H1 (cell line): Measurements from ENCODE around the gene MED28. TPM values are rescaled to one million over a fixed set of nuclear protein-coding genes. Genes with fewer than 3 reads are reported as not detected.

Experiments
- CTCF ChIA-PET: fragments of 300-600 bp; sonication (Branson Sonifier 250); formaldehyde crosslinking; loops from one replicate; lab custom pipeline; 2021; ENCODE audit not compliant: partially characterized antibody; lab: Charles Lee
- POLR2A ChIA-PET: fragments of 300-600 bp; sonication (Branson Sonifier 250); formaldehyde crosslinking; loops from one replicate; lab custom pipeline; 2021; ENCODE audit warnings: inconsistent platforms; ENCODE audit not compliant: partially characterized antibody; lab: Charles Lee
- DNase-seq, 2 experiments: peaks; one replicate each; pipeline versions ENCODE4 v3.0.0 to v3.0.0-alpha.2; 2010 to 2022; ENCODE audit warnings: low spot score in 2 of 2, low read depth in 1 of 2, mixed read lengths in 1 of 2
- FAIRE-seq: peaks from 2 replicates; lab custom pipeline; 2011; peaks lifted over from hg19 to GRCh38; lab: Jason Lieb, UNC
- H2AFZ ChIP-seq: 2 replicates; pipeline ENCODE4 v1.8.1; 2012; ENCODE audit warnings: low read length, inconsistent platforms
- H2AK5ac ChIP-seq: 2 replicates; pipeline ENCODE4 v1.6.1; 2013; ENCODE audit warnings: low read depth, low read length
- H2BK120ac ChIP-seq: replicated peaks from 2 replicates; pipeline ENCODE3; 2013; ENCODE audit warnings: low read depth, low read length, inconsistent platforms
- H2BK12ac ChIP-seq: 2 replicates; pipeline ENCODE4 v1.6.1; 2013; ENCODE audit warnings: low read depth, low read length
- H2BK15ac ChIP-seq: 2 replicates; pipeline ENCODE4 v1.6.1; 2013; ENCODE audit warnings: low read length
- H2BK20ac ChIP-seq: 2 replicates; pipeline ENCODE4 v1.6.1; 2013; ENCODE audit warnings: low read length
- H2BK5ac ChIP-seq: 2 replicates; pipeline ENCODE4 v1.6.1; 2013; ENCODE audit warnings: low read depth, low read length
- H3K14ac ChIP-seq: 2 replicates; pipeline ENCODE4 v1.6.1; 2013; ENCODE audit warnings: inconsistent platforms; ENCODE audit not compliant: insufficient read length
- H3K18ac ChIP-seq: 2 replicates; pipeline ENCODE4 v1.6.1; 2013; ENCODE audit warnings: low read length; ENCODE audit errors: extremely low read depth
- H3K23ac ChIP-seq: 2 replicates; pipeline ENCODE4 v1.6.1; 2013; ENCODE audit warnings: inconsistent platforms; ENCODE audit not compliant: insufficient read length
- H3K23me2 ChIP-seq: 2 replicates; pipeline ENCODE4 v1.6.1; 2013; ENCODE audit warnings: low read depth, low read length
- H3K27ac ChIP-seq: 2 replicates; pipeline ENCODE4 v1.6.1; 2011; ENCODE audit warnings: low read depth, low read length, inconsistent platforms
- H3K27me3 ChIP-seq, 4 experiments: replicated peaks in 1 of 4; 1 replicate in 1 of 4; 2 replicates in 3 of 4; pipeline versions ENCODE4 v1.6.1 to v1.8.1; 2011 to 2013; ENCODE audit warnings: low read length in 3 of 4, mild to moderate bottlenecking in 3 of 4, inconsistent platforms in 2 of 4, mixed read lengths in 2 of 4, moderate library complexity in 1 of 4; ENCODE audit not compliant: control insufficient read depth in 3 of 4, insufficient read depth in 3 of 4; ENCODE audit errors: extremely low read depth in 1 of 4
- H3K36me3 ChIP-seq, 4 experiments: 2 replicates each; pipeline versions ENCODE4 v1.6.1 to v1.8.1; 2011 to 2013; ENCODE audit warnings: mild to moderate bottlenecking in 4 of 4, low read length in 3 of 4, moderate library complexity in 2 of 4, control low read depth in 1 of 4, inconsistent platforms in 1 of 4; ENCODE audit not compliant: insufficient read depth in 4 of 4, control insufficient read depth in 2 of 4
- H3K4ac ChIP-seq: replicated peaks from 2 replicates; pipeline ENCODE3; 2013; ENCODE audit warnings: low read length, low read depth, mixed read lengths, inconsistent platforms; ENCODE audit not compliant: insufficient read length
- H3K4me1 ChIP-seq, 4 experiments: replicated peaks in 1 of 4; 1 replicate in 1 of 4; 2 replicates in 3 of 4; pipeline versions ENCODE4 v1.6.1 to v1.8.1; 2011 to 2013; ENCODE audit warnings: low read length in 3 of 4, inconsistent platforms in 2 of 4, mixed read lengths in 1 of 4; ENCODE audit not compliant: insufficient read depth in 4 of 4, control insufficient read depth in 3 of 4
- H3K4me2 ChIP-seq, 2 experiments: 2 replicates each; pipeline versions ENCODE4 v1.6.1 to v1.8.1; 2011 to 2013; ENCODE audit warnings: low read depth in 2 of 2, low read length in 2 of 2, control low read depth in 1 of 2, inconsistent platforms in 1 of 2, mild to moderate bottlenecking in 1 of 2; ENCODE audit not compliant: insufficient read depth in 1 of 2
- H3K4me3 ChIP-seq, 4 experiments: fragments of 200-600, 300-600 bp in 1 of 4; sonication (generic), shearing (Covaris generic), sonication (Bioruptor Twin) in 1 of 4; 2 replicates each; pipeline versions ENCODE4 v1.5.1 to v1.8.1; 2011 to 2016; ENCODE audit warnings: low read length in 4 of 4, low read depth in 3 of 4, control low read depth in 2 of 4, inconsistent platforms in 2 of 4, mild to moderate bottlenecking in 2 of 4, mixed read lengths in 1 of 4, moderate library complexity in 1 of 4; ENCODE audit not compliant: insufficient read depth in 2 of 4; ENCODE audit errors: extremely low read depth in 1 of 4
- H3K56ac ChIP-seq: replicated peaks from 2 replicates; pipeline ENCODE3; 2013; ENCODE audit warnings: low read depth, mild to moderate bottlenecking, mixed read lengths, low read length, inconsistent platforms; ENCODE audit not compliant: insufficient read length
- H3K79me1 ChIP-seq: 2 replicates; pipeline ENCODE4 v1.6.1; 2013; ENCODE audit warnings: low read depth, low read length, control low read depth
- H3K79me2 ChIP-seq, 2 experiments: 2 replicates each; pipeline versions ENCODE4 v1.6.1 to v1.8.1; 2012 to 2013; ENCODE audit warnings: low read length in 2 of 2, mild to moderate bottlenecking in 2 of 2, inconsistent platforms in 1 of 2; ENCODE audit not compliant: insufficient read depth in 2 of 2, control insufficient read depth in 1 of 2
- H3K9ac ChIP-seq, 4 experiments: replicated peaks in 1 of 4; 1 replicate in 1 of 4; 2 replicates in 3 of 4; pipeline versions ENCODE4 v1.6.1 to v1.8.1; 2011 to 2013; ENCODE audit warnings: low read depth in 3 of 4, low read length in 3 of 4, control low read depth in 2 of 4, mild to moderate bottlenecking in 2 of 4, moderate library complexity in 2 of 4, inconsistent platforms in 1 of 4; ENCODE audit errors: extremely low read depth in 1 of 4
- H3K9me3 ChIP-seq, 2 experiments: 2 replicates each; pipeline versions ENCODE4 v1.6.1 to v1.8.1; 2012 to 2013; ENCODE audit warnings: mild to moderate bottlenecking in 2 of 2, moderate library complexity in 2 of 2, control low read depth in 1 of 2, inconsistent platforms in 1 of 2, low read depth in 1 of 2, low read length in 1 of 2, mixed read lengths in 1 of 2; ENCODE audit not compliant: insufficient read depth in 2 of 2
- H4K20me1 ChIP-seq, 2 experiments: replicated peaks in 1 of 2; 2 replicates each; pipeline versions ENCODE3 to v1.8.1; 2011 to 2013; ENCODE audit warnings: inconsistent platforms in 2 of 2, low read length in 2 of 2, mild to moderate bottlenecking in 1 of 2; ENCODE audit not compliant: insufficient read depth in 2 of 2, control insufficient read depth in 1 of 2
- H4K5ac ChIP-seq: 2 replicates; pipeline ENCODE4 v1.6.1; 2013; ENCODE audit warnings: low read length, low read depth, mixed read lengths, inconsistent platforms; ENCODE audit not compliant: insufficient read length
- H4K8ac ChIP-seq: 2 replicates; pipeline ENCODE4 v1.8.0; 2013; ENCODE audit warnings: mild to moderate bottlenecking, moderate library complexity, low read length, inconsistent platforms; ENCODE audit not compliant: insufficient read depth; ENCODE audit errors: extremely low read depth
- H4K91ac ChIP-seq: replicated peaks from 2 replicates; pipeline ENCODE3; 2013; ENCODE audit warnings: low read length, mixed read lengths, inconsistent platforms; ENCODE audit not compliant: insufficient read length
- ASH2L ChIP-seq: fragments of 200-600, 300-600 bp; sonication (generic); IDR thresholded peaks from one replicate; pipeline ENCODE4 v1.7.1; 2017; ENCODE audit warnings: low read length
- BRCA1 ChIP-seq: IDR thresholded peaks from 2 replicates; pipeline ENCODE4 v1.6.1; 2012; ENCODE audit warnings: low read depth, low read length, improper control_type of control experiment
- CHD1 ChIP-seq: IDR thresholded peaks from 2 replicates; pipeline ENCODE4 v1.6.1; 2012; ENCODE audit warnings: low read depth, low read length, improper control_type of control experiment
- CREB1 ChIP-seq: IDR thresholded peaks from 2 replicates; pipeline ENCODE4 v1.6.1; 2012; ENCODE audit warnings: inconsistent platforms
- KDM4A ChIP-seq: IDR thresholded peaks from one replicate; pipeline ENCODE4 v1.7.1; 2012; ENCODE audit warnings: low read depth, mild to moderate bottlenecking, moderate library complexity, low read length, inconsistent platforms; ENCODE audit not compliant: severe bottlenecking
- POU5F1 ChIP-seq: IDR thresholded peaks from 2 replicates; pipeline ENCODE4 v1.6.1; 2011; ENCODE audit warnings: low read depth, mild to moderate bottlenecking, low read length, moderate library complexity
- SRF ChIP-seq: IDR thresholded peaks from 2 replicates; pipeline ENCODE4 v1.6.1; 2011; ENCODE audit warnings: mild to moderate bottlenecking, low read depth, low read length, moderate library complexity
- WGBS, 2 experiments: shearing (Covaris generic) in 1 of 2; methylation state at CpG; one replicate each; pipeline versions ENCODE4 v1.1.6 to v1.1.7; 2013 to 2015; ENCODE audit warnings: low lambda C conversion rate in 2 of 2, mixed read lengths in 2 of 2, inconsistent platforms in 1 of 2, low coverage in 1 of 2, missing lambda C conversion rate in 1 of 2; ENCODE audit not compliant: insufficient replicate concordance in 2 of 2, insufficient coverage in 1 of 2, insufficient read length in 1 of 2; ENCODE audit errors: extremely low coverage in 1 of 2, missing lambda C conversion rate in 1 of 2; 5-methylcytosine and 5-hydroxymethylcytosine counted together
- polyA plus RNA-seq, 7 experiments: library from polyadenylated mRNA; depleted of rRNA in 3 of 7; stranded (reverse) in 5 of 7; unstranded in 2 of 7; fragments of >200 nt in 5 of 7; fragments of 200-250 nt in 2 of 7; gene quantifications; 1 replicate in 5 of 7; 2 replicates in 1 of 7; 4 replicates in 1 of 7; pipeline versions ENCODE4 v1.2.1 to v1.2.3, GENCODE V29; 2011 to 2013; ENCODE audit warnings: missing spikeins in 2 of 7, mixed read lengths in 2 of 7
- total RNA-seq: library from RNA; stranded (reverse); fragmentation: NEBNext Ultra II Directional; extraction: Animal tissue kit (Norgen Biotek cat#: 25700); gene quantifications from 2 replicates; pipeline ENCODE4 v1.2.1, GENCODE V29; 2021
- TF ChIP-seq, protein P1 (sequence below), 3 experiments: IDR thresholded peaks; 1 replicate in 2 of 3; 2 replicates in 1 of 3; pipeline versions ENCODE4 v1.5.1 to v1.6.1; 2011; ENCODE audit warnings: low read length in 3 of 3, mild to moderate bottlenecking in 3 of 3, inconsistent platforms in 2 of 3, low read depth in 1 of 3, moderate library complexity in 1 of 3; ENCODE audit not compliant: insufficient read depth in 1 of 3; ENCODE audit errors: control extremely low read depth in 1 of 3

Gene MED28
- total and polyA plus RNA-seq, 2 of the 8 experiments (the other 6 are each of a cell fraction or from before 2014, with no cell fraction given), result 24.0 to 87.1 TPM

DNA sequence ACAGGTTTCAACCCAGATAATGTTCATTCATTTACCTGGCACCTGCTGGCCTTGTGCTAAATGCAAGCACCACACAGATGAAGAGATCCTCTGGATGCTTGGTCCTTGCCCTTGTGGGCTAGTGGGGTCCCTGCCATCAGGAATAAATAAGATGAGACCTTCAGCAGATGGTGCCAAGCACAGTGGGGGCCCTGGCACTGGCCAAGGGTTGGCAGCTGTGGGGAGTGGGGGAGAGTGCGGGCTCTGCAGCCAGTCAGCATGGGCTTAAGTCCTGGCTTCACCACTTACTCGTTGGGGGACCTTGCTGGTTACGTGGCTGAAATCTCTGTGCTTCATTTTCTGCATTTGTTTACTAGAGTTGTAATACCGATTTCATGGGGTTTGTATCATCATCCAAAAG is 30.5 kb upstream of the MED28 start:
- Histone ChIP-seq H4K8ac (no peak overlapping the region), H3K27ac (no peak overlapping the region), H3K9me3 (no peaks in the 10 kb centered on the region)
- TF ChIP-seq BRCA1, result no peak
- no peak for TF ChIP-seq CHD1
- TF ChIP-seq KDM4A, result no peak
- no peak for TF ChIP-seq POU5F1
- TF ChIP-seq CREB1, result no peak
- no peak for TF ChIP-seq SRF
- TF ChIP-seq, protein P1, sequence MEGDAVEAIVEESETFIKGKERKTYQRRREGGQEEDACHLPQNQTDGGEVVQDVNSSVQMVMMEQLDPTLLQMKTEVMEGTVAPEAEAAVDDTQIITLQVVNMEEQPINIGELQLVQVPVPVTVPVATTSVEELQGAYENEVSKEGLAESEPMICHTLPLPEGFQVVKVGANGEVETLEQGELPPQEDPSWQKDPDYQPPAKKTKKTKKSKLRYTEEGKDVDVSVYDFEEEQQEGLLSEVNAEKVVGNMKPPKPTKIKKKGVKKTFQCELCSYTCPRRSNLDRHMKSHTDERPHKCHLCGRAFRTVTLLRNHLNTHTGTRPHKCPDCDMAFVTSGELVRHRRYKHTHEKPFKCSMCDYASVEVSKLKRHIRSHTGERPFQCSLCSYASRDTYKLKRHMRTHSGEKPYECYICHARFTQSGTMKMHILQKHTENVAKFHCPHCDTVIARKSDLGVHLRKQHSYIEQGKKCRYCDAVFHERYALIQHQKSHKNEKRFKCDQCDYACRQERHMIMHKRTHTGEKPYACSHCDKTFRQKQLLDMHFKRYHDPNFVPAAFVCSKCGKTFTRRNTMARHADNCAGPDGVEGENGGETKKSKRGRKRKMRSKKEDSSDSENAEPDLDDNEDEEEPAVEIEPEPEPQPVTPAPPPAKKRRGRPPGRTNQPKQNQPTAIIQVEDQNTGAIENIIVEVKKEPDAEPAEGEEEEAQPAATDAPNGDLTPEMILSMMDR (IDR thresholded peaks at IDR 0.05; ENCODE audit: control extremely low read depth in 1 of 3, insufficient read depth in 1 of 3, low read depth in 1 of 3, low read length in 3 of 3), result no peak
- no peak for TF ChIP-seq ASH2L
- TF ChIP-seq, all 59 proteins: peak for 0
- Histone ChIP-seq H3K36me3 (peaks cover 3 to 58% (median 30%) of the 10 kb centered on the region in 4 experiments), H2BK20ac (no peak overlapping the region), H3K27me3 (no peaks in the 10 kb centered on the region), H2BK5ac (no peak overlapping the region; the same call in 1 of the 2 replicates), H3K23me2 (no peaks in the 10 kb centered on the region), H3K4me3 (no peak overlapping the region), H3K56ac (no peak overlapping the region), H3K18ac (no peak overlapping the region), H2BK120ac (no peak overlapping the region), H3K4me1 (no peaks in the 10 kb centered on the region; a peak in 1 of 7 replicates), H2AFZ (no peak overlapping the region), H3K23ac (no peak overlapping the region), H3K14ac (no peak overlapping the region), H2BK15ac (no peak overlapping the region), H4K91ac (no peak overlapping the region), H3K79me2 (0 out of 4 replicates have a peak, but pooled peaks cover 0 to 5% of the 10 kb centered on the region in 2 experiments), H3K9ac (no peak overlapping the region), H2AK5ac (no peak overlapping the region), H4K5ac (no peak overlapping the region), H3K79me1 (no peaks in the 10 kb centered on the region), H3K4ac (peak overlapping the region; percentile 75), H2BK12ac (no peak overlapping the region), H3K4me2 (no peak overlapping the region), H4K20me1 (peaks cover 0 to 2% of the 10 kb centered on the region in 2 experiments)
- CTCF ChIA-PET, result interaction anchor here (1.3 to 2.3 kb wide), 2 partner anchors 14 to 35 kb away, joined by 3 to 10 read pairs; no protein-coding TSS in a partner anchor
- POLR2A ChIA-PET, result interaction anchor here (0.7 to 1.8 kb wide), 5 partner anchors 10 to 71 kb away, joined by 3 to 6 read pairs (median 5); partner anchors contain the start of genes MED28 and QDPR
- FAIRE-seq, result no peak
- no peak for DNase-seq
- WGBS, 2 experiments, result 91% methylated on average over 4 of the region's 4 CpGs; no CpG with 5 or more reads in 1 of the 2 experiments
